Measurements from ENCODE around the gene KERA. TPM values are rescaled to one million over a fixed set of nuclear protein-coding genes. Genes with fewer than 3 reads are reported as not detected.

KERA gene
- total RNA-seq, 1 experiment from 2014 or later: not detected

GRCh38 chr12:91070936-91071335, 13.1 kb upstream of the KERA start:
- no peak overlapping the region for H4K8ac ChIP-seq (replicated peaks; ENCODE audit: insufficient read length, low read depth, low read length)
- no peaks in the 10 kb centered on the region for H4K20me1 ChIP-seq (ENCODE audit: control insufficient read depth, insufficient read depth, insufficient read length)
- TF ChIP-seq, protein P1, sequence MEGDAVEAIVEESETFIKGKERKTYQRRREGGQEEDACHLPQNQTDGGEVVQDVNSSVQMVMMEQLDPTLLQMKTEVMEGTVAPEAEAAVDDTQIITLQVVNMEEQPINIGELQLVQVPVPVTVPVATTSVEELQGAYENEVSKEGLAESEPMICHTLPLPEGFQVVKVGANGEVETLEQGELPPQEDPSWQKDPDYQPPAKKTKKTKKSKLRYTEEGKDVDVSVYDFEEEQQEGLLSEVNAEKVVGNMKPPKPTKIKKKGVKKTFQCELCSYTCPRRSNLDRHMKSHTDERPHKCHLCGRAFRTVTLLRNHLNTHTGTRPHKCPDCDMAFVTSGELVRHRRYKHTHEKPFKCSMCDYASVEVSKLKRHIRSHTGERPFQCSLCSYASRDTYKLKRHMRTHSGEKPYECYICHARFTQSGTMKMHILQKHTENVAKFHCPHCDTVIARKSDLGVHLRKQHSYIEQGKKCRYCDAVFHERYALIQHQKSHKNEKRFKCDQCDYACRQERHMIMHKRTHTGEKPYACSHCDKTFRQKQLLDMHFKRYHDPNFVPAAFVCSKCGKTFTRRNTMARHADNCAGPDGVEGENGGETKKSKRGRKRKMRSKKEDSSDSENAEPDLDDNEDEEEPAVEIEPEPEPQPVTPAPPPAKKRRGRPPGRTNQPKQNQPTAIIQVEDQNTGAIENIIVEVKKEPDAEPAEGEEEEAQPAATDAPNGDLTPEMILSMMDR (conservative IDR thresholded peaks at IDR 0.05): no peak
- no peak overlapping the region for H3K4me2 ChIP-seq (ENCODE audit: insufficient read depth, insufficient read length, low read length)
- H3K18ac ChIP-seq (ENCODE audit: insufficient read length, low read depth, low read length): no peak overlapping the region
- no peaks in the 10 kb centered on the region for H3K79me1 ChIP-seq (ENCODE audit: insufficient read depth, low read depth, low read length, poor library complexity, severe bottlenecking)
- DNase-seq: no peak
- no peaks in the 10 kb centered on the region for H3K27me3 Mint-ChIP-seq (ENCODE audit: low read depth)
- H3K56ac ChIP-seq (ENCODE audit: insufficient read length, low read depth, low read length): no peak overlapping the region
- H3K4me1 ChIP-seq (ENCODE audit: insufficient read depth, low read length): no peaks in the 10 kb centered on the region
- no peak overlapping the region for H3K23ac ChIP-seq (ENCODE audit: insufficient read length, low read depth, low read length)
- no peak overlapping the region for H3K14ac ChIP-seq (ENCODE audit: insufficient read depth, low read length)
- no peak overlapping the region for H2AFZ ChIP-seq (ENCODE audit: low read length)
- H3K4ac ChIP-seq (ENCODE audit: low read depth, low read length): no peak overlapping the region
- no peak overlapping the region for H2BK5ac ChIP-seq (ENCODE audit: insufficient read length, low read length)
- no peaks in the 10 kb centered on the region for H3K36me3 Mint-ChIP-seq (ENCODE audit: insufficient read depth in 1 of 3, low read depth in 3 of 3)
- no peaks in the 10 kb centered on the region for H3K9me3 Mint-ChIP-seq
- no peaks in the 10 kb centered on the region for H3K4me1 Mint-ChIP-seq
- no peak overlapping the region for H3K9ac ChIP-seq (ENCODE audit: extremely low read depth, insufficient read length, low read length)
- H3K23me2 ChIP-seq (ENCODE audit: insufficient read length, low read depth, low read length, poor library complexity, severe bottlenecking): no peaks in the 10 kb centered on the region
- H2BK15ac ChIP-seq (ENCODE audit: low read depth, low read length): no peak overlapping the region
- no peak overlapping the region for H2BK120ac ChIP-seq (ENCODE audit: low read depth, low read length, poor library complexity, severe bottlenecking)
- H2BK12ac ChIP-seq (ENCODE audit: insufficient read length, low read depth, low read length): no peak overlapping the region
- no peak overlapping the region for H2BK20ac ChIP-seq (ENCODE audit: low read depth, low read length, poor library complexity, severe bottlenecking)
- no peak overlapping the region for H3K27ac ChIP-seq (ENCODE audit: insufficient read length, low read depth, low read length)
- no peak overlapping the region for H4K91ac ChIP-seq (ENCODE audit: insufficient read length, low read depth, low read length)
- no peak overlapping the region for H2AK5ac ChIP-seq (ENCODE audit: insufficient read length, low read length)
- no peaks in the 10 kb centered on the region for H3K9me3 ChIP-seq (ENCODE audit: control insufficient read depth, low read depth, low read length)
- no peaks in the 10 kb centered on the region for H3K79me2 ChIP-seq (ENCODE audit: insufficient read depth, low read length)
- H4K5ac ChIP-seq (ENCODE audit: insufficient read length, low read depth, low read length): no peak overlapping the region
- no peak overlapping the region for H3K4me3 Mint-ChIP-seq
- H3K27me3 ChIP-seq (ENCODE audit: insufficient read depth, low read length): no peaks in the 10 kb centered on the region
- H3K27ac Mint-ChIP-seq: no peak overlapping the region
- H3T11ph ChIP-seq (ENCODE audit: low read length): no peak overlapping the region

All from H9 (cell line).